HG03520 (cell line): ENCODE results near the gene FIBCD1.

ENCODE experiments used
- ATAC-seq: cut with Tn5 transposase; IDR thresholded peaks from one replicate; pipeline ENCODE4 v1.9.1; 2021; ENCODE audit warnings: mild to moderate bottlenecking, moderate library complexity; ENCODE audit not compliant: unreplicated experiment

Gene FIBCD1

GRCh38 chr9:130884111-130884531, 54.9 kb downstream of the FIBCD1 start:
- ATAC-seq: no peak

- ATAC-seq: no peak
Measured at GRCh38 chr9:130883479-130883878, 55.6 kb downstream of the FIBCD1 start.

- no peak for ATAC-seq
Measured at GRCh38 chr9:130882696-130883225, 56.3 kb downstream of the FIBCD1 start.

- ATAC-seq: no peak
Measured at GRCh38 chr9:130881516-130881915, 57.5 kb downstream of the FIBCD1 start.

- ATAC-seq: no peak
Measured at GRCh38 chr9:130880599-130881220, 58.3 kb downstream of the FIBCD1 start.

GRCh38 chr9:130879863-130880411, 59.1 kb downstream of the FIBCD1 start:
- ATAC-seq: no peak

GRCh38 chr9:130878295-130878694, 60.8 kb downstream of the FIBCD1 start:
- no peak for ATAC-seq

- no peak for ATAC-seq
Measured at GRCh38 chr9:130877300-130877699, 61.7 kb downstream of the FIBCD1 start.

GRCh38 chr9:130874783-130875182, 64.3 kb downstream of the FIBCD1 start:
- no peak for ATAC-seq

GRCh38 chr9:130873966-130874365, 65.1 kb downstream of the FIBCD1 start:
- ATAC-seq: no peak

GRCh38 chr9:130872912-130873503, 66.0 kb downstream of the FIBCD1 start:
- no peak for ATAC-seq

- no peak for ATAC-seq
Measured at GRCh38 chr9:130872508-130872907, 66.5 kb downstream of the FIBCD1 start.

- ATAC-seq: no peak
Measured at GRCh38 chr9:130872093-130872492, 67.0 kb downstream of the FIBCD1 start.

- no peak for ATAC-seq
Measured at GRCh38 chr9:130871395-130872062, 67.5 kb downstream of the FIBCD1 start.

GRCh38 chr9:130870491-130871381, 68.3 kb downstream of the FIBCD1 start:
- ATAC-seq: no peak

GRCh38 chr9:130869250-130869649, 69.8 kb downstream of the FIBCD1 start:
- no peak for ATAC-seq

- no peak for ATAC-seq
Measured at GRCh38 chr9:130868230-130868629, 70.8 kb downstream of the FIBCD1 start.

GRCh38 chr9:130867556-130867955, 71.5 kb downstream of the FIBCD1 start:
- no peak for ATAC-seq

GRCh38 chr9:130866474-130866965, 72.5 kb downstream of the FIBCD1 start:
- ATAC-seq: no peak

- no peak for ATAC-seq
Measured at GRCh38 chr9:130865921-130866320, 73.1 kb downstream of the FIBCD1 start.

- no peak for ATAC-seq
Measured at GRCh38 chr9:130864541-130864940, 74.5 kb downstream of the FIBCD1 start.
